HG02970 (cell line): ENCODE results near the gene DHX57.
A peak's percentile ranks its signal among the peaks of the same experiment; 100 is the strongest.
"Not testable (repeated sequence)": the region's sequence is repeated elsewhere in the genome, so short reads cannot be mapped to it uniquely, and the experiment has no call there.

Source experiments
- ATAC-seq: cut with Tn5 transposase; IDR thresholded peaks from one replicate; pipeline ENCODE4 v1.9.1; 2021; ENCODE audit warnings: mild to moderate bottlenecking, moderate library complexity, moderate number of reproducible peaks; ENCODE audit not compliant: unreplicated experiment, low FRiP score

The DHX57 gene

DNA sequence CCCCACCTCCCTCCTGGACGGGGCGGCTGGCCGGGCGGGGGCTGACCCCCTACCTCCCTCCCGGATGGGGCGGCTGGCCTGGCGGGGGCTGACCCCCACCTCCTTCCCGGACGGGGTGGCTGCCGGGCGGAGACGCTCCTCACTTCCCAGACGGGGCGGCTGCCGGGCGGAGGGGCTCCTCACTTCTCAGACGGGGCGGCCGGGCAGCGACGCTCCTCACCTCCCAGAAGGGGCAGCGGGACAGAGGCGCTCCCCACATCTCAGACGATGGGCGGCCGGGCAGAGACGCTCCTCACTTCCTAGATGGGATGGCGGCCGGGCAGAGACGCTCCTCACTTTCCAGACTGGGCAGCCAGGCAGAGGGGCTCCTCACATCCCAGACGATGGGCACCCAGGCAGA is 119.8 kb downstream of the DHX57 start:
- ATAC-seq: not testable (repeated sequence)

DNA sequence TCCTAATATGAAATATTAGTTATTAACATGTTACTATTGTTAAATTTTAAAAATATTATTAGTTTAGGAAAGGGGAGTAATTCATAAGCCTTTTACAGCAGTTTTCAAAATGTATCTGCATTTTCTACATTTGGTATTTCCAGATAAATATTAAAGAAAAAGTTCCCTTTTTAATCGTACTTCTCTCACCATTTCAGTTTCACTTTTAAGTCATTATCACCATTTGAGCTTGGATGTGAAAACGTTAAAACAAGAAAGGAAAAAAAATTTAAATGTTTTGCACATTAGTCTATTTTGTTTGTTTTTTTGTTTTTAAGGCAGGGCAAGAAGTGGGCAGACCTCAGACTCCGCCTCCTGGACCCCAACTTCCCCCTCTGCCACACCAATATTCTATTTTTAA is 121.2 kb downstream of the DHX57 start:
- ATAC-seq: no peak

DNA sequence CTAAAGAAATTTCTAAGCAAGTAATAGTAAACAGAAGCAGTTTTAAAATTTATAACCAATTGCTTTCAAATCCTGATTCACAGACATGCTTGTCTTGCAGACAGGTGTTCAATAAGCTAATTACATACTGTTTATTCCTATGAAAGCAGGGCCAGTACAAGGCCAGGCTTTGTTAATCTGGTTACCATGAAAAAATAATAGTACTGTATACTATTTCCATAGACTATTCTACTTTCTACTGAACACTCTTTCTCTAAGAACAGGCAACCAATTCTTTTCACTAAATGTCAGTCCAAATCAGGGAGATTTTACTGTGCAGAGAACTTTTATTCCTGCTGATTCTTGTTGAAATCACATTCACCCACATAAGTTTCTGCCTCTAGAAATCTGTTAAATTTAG is 121.7 kb downstream of the DHX57 start:
- ATAC-seq: no peak

DNA sequence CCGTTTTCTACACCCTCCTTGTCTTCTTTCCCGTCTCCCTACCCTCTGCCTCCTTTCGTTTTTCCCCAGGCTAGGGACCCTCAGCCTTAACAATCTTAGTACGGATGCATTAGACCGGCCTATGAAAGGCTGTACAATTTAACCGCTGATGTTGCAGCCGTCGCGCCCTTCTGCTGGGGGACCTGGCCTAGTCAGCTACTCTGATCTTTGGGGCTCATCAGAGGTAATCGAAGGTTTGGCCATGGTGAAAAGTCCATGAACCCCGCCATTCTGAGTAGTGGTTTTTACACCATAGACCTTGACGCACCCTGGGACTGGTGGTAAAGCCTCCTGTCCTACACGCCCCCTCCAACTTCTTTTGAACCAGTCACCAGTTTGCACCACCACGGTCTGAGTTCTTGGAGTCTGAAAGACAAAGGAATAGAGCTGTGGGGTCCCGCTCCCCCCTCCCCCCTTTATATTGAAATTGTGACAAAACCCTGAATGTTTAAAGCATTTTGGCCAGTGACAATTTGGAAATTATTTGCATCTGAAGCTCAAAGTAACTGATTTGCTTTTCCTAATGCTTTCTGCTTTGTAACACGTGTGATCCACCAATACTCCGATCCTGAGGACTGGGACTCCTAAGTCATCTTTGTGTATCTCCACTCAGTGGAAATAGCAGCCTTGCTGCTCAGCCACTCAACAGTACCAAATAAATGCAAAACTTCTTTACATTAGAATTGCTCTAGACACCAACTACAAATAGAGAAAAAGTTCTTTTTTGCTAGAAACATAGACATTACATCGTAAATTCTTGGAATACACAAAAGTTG is 123.9 kb downstream of the DHX57 start:
- no peak for ATAC-seq

DNA sequence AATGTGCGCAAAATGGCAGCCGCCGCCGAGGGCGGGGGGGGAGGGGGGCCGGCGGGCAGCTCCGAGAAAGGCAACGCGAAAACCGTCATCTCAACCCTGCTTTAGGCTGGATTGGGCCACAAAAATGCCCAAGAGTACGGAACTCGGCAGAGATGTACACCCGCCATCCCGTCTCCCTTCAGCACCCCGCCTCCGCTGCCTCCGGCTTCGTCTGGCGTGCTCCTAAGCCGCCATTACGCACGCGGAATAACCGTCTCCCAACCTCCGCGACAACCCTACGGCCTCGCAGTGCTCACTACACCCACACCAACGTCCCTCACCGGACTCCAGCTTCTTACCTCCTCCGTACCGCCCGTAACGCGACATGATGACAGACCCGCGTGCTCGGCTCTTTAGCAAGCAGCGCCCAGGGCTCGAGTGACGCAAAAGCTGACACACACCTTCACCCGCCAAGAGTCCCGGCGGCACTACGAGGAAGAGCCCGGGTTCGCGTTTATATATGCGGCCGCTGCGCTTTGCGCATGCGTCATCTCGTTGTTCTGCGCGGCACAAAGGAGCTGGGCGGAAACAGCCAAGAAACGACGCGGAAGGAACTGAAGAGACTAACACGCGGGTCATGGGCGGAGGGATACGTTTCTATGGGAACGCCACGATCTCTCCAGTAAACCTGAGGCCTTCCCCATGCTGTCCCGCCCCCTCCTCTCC is 124.7 kb downstream of the DHX57 start, which contains the start of gene SRSF7:
Gene SRSF7 (minus strand): TSS at position 471 of the 705 bp plus-strand sequence. CDS start 105 bp downstream, at position 366.
- ATAC-seq: peak; percentile 86

DNA sequence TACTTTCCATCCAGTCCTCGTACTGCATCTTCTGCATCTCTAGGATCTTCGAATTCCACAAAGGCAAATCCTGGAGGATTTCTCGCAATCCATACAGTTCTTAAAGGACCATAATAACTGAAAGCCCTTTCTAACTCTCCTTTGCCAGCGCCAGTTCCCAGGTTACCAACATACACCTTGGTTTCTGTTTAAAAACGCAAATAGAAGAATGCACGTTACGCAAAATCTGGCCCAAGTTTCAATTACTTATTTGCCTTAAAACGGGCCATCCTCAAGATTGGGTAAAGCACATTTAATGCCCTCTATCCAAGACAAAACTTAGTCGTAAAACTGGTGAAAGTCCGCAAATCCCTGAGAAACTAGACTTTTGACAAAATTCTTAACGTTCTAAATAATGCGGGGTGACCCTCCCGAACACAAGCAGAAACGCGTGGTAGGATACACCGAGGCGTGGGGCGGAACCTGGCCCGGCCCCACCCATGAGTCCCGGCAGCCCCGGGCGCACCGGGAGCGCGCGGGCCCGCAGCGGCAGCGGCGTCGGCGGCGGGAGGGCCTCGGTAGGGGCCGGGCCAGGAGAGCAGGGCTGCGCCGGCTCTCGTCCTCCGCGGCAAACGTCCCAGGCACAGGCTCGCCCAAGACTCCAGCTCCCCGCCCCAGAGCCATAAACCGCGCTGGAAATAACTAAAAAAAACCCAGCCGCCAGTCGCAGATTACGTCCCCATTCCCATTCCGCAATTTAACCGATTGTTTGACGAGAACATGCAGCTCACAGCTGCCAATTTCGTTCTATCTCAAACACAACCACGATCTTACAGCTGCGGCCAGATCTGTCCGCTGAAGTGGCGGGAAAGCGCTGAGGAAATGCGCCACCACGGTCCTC is 125.5 kb downstream of the DHX57 start:
- peak; percentile 26 for ATAC-seq

DNA sequence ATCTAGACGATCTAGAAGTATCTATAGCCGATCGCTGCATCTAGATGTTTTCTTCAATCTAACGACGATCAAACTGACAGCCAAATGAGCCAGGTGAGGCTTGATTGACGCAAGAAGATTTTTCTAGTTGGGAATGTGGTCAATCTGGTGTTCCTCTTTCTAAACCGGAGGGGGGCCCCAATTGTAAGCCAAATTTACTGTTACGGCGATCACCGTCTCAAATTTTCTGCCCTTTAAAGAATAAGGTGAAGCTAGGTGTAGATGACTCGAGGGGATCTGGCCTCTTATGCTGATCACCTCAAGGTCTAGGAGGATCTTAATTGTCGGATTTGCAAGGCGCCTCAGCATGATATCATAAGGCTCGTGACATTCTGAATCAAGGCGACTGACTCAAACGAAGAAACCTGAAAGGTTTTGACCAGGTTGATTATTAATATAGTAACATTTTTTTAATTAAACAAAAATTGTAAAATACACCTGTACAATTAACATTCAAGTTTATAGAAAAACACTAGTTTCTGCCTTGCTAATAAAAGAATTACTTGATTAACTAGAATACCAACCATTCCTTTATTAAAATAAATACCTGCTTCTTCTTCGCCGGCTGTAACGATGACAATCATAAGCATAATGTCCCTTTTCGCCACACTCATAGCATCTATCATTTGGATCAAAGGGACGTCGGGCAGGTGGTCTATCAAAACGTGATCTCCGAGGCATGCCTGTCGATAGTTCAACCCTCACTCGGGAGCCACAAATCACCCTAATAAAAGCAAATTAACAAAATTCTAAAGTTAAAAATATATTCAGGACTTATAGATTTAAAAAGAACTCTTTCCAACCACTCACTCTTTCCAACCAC is 126.6 kb downstream of the DHX57 start:
- ATAC-seq: no peak

DNA sequence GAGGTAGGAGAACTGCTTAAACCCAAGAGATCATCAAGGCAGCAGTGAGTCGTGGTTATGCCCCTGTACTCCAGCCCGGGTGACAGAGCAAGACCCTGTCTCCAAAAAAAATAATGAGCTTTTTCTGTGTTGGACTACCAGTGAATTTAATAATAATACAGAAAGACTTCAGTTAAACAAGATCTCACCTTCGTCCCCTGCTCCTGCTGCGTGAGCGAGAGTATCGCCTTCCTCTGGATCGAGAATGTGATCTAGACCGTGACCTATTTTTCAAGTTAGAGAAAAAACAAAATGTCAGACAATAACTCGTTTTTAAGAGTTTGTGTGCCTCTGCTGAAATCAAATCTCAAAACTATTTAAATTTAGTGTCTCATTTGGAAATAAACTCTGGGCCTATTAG is 127.3 kb downstream of the DHX57 start:
- no peak for ATAC-seq

DNA sequence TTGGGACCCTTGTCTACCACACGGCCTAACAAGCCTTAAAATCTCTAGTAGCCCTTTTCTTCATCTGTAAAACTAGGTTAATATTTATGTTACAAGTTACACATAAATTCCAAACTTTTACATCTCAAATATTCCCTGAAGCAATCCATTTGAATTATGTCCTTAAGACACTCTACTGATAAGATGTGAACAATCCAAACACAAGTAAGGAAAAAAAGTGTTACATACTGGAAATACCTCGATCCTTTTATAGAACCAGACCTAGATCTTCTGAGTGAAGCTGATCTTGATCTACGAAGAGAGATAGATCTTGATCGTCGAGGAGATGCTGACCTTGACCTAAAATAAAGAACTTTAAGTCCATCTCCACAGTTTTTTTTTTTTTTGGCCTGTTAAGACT is 127.9 kb downstream of the DHX57 start:
- ATAC-seq: no peak
